ENCODE results near the gene GGACT. TPM values are rescaled to one million over a fixed set of nuclear protein-coding genes. Genes with fewer than 3 reads are reported as not detected.

The GGACT gene
- total RNA-seq, 2 donors from 2014 or later, result 2.7 to 6.6 TPM

GRCh38 chr13:100559886-100560285 lies 28.7 kb downstream of the GGACT start:
- Mint-ChIP-seq H3K4me3 (no peak overlapping the region), H3K27me3 (ENCODE audit: insufficient read depth) (no peaks in the 10 kb centered on the region), H3K36me3 (ENCODE audit: low read depth) (no peaks in the 10 kb centered on the region), H3K9me3 (peaks cover 4% of the 10 kb centered on the region), H3K27ac (no peak overlapping the region), H3K4me1 (no peaks in the 10 kb centered on the region)
- H3K4me1 ChIP-seq (ENCODE audit: control insufficient read depth, insufficient read depth, low read length), result no peaks in the 10 kb centered on the region
- DNase-seq, result peak; percentile 9
- H3K27ac ChIP-seq (ENCODE audit: low read depth, low read length), result no peak overlapping the region
- H3K27me3 ChIP-seq (ENCODE audit: control insufficient read depth, insufficient read depth, low read length, poor library complexity, severe bottlenecking), result no peaks in the 10 kb centered on the region
- TF ChIP-seq CTCF (conservative IDR thresholded peaks at IDR 0.05), result no peak
- no peaks in the 10 kb centered on the region for H3K9me3 ChIP-seq (ENCODE audit: control insufficient read depth, low read length)
- no peak overlapping the region for H3K4me3 ChIP-seq (ENCODE audit: low read length)
- H3K36me3 ChIP-seq (ENCODE audit: control insufficient read depth, insufficient read depth, low read length), result no peaks in the 10 kb centered on the region
- no peak overlapping the region for H3K9ac ChIP-seq (ENCODE audit: extremely low read depth, low read length, poor library complexity, severe bottlenecking)
- WGBS, 2 experiments (ENCODE audit: insufficient coverage in 1 of 2, insufficient read length in 1 of 2), result 94 to 95% methylated on average over 6 to 8 of the region's 8 CpGs

DNA sequence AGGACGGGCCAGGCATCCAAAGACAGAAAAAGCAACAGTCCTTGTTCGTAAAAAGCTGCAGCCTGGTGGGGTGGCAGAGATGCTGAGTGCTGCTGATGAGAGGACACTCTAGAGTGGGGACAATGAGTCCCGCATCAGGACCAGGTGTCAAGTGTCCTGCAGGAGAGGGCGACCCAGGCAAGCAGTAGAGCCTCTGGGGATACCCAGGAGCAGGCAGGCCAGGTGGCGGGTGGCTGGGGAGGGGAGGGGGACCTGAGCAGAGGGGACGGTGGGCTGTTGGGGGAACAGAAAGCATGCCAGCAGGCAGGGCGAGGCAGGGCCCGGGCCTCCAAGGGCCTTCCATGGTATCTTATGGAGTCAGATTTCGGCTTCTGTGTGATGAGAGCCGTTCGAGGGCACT lies 35.8 kb downstream of the GGACT start:
- H3K4me1 Mint-ChIP-seq, result peaks cover 6% of the 10 kb centered on the region
- no peak overlapping the region for H3K4me3 Mint-ChIP-seq
- Histone ChIP-seq H3K4me3 (ENCODE audit: low read length) (no peak overlapping the region), H3K4me1 (ENCODE audit: control insufficient read depth, insufficient read depth, low read length) (peaks cover 6% of the 10 kb centered on the region), H3K9ac (ENCODE audit: extremely low read depth, low read length, poor library complexity, severe bottlenecking) (no peak overlapping the region), H3K27me3 (ENCODE audit: control insufficient read depth, insufficient read depth, low read length, poor library complexity, severe bottlenecking) (no peaks in the 10 kb centered on the region), H3K9me3 (ENCODE audit: control insufficient read depth, low read length) (no peaks in the 10 kb centered on the region), H3K36me3 (ENCODE audit: control insufficient read depth, insufficient read depth, low read length) (no peaks in the 10 kb centered on the region), H3K27ac (ENCODE audit: low read depth, low read length) (no peak overlapping the region)
- 88 to 94% methylated on average over 6 to 11 of the region's 11 CpGs for WGBS, 2 experiments (ENCODE audit: insufficient coverage in 1 of 2, insufficient read length in 1 of 2)
- no peak for DNase-seq
- TF ChIP-seq CTCF (conservative IDR thresholded peaks at IDR 0.05), result no peak
- H3K27me3 Mint-ChIP-seq (ENCODE audit: insufficient read depth), result no peaks in the 10 kb centered on the region
- peaks cover 3% of the 10 kb centered on the region for H3K9me3 Mint-ChIP-seq
- no peak overlapping the region for H3K27ac Mint-ChIP-seq
- no peaks in the 10 kb centered on the region for H3K36me3 Mint-ChIP-seq (ENCODE audit: low read depth)

- peaks cover 6% of the 10 kb centered on the region for H3K4me1 ChIP-seq (ENCODE audit: control insufficient read depth, insufficient read depth, low read length)
- H3K4me3 ChIP-seq (ENCODE audit: low read length), result no peak overlapping the region
- DNase-seq, result peak; percentile 41
- no peak for TF ChIP-seq CTCF (conservative IDR thresholded peaks at IDR 0.05)
- WGBS, 2 experiments (ENCODE audit: insufficient coverage in 1 of 2, insufficient read length in 1 of 2), result 96 to 100% methylated on average over 5 to 9 of the region's 9 CpGs
- no peak overlapping the region for H3K4me3 Mint-ChIP-seq
- H3K4me1 Mint-ChIP-seq, result peaks cover 6% of the 10 kb centered on the region
- H3K9ac ChIP-seq (ENCODE audit: extremely low read depth, low read length, poor library complexity, severe bottlenecking), result no peak overlapping the region
- H3K36me3 Mint-ChIP-seq (ENCODE audit: low read depth), result no peaks in the 10 kb centered on the region
- no peak overlapping the region for H3K27ac ChIP-seq (ENCODE audit: low read depth, low read length)
- H3K27me3 Mint-ChIP-seq (ENCODE audit: insufficient read depth), result no peaks in the 10 kb centered on the region
- no peak overlapping the region for H3K27ac Mint-ChIP-seq
- no peaks in the 10 kb centered on the region for H3K27me3 ChIP-seq (ENCODE audit: control insufficient read depth, insufficient read depth, low read length, poor library complexity, severe bottlenecking)
- H3K9me3 ChIP-seq (ENCODE audit: control insufficient read depth, low read length), result no peaks in the 10 kb centered on the region
- H3K36me3 ChIP-seq (ENCODE audit: control insufficient read depth, insufficient read depth, low read length), result no peaks in the 10 kb centered on the region
- H3K9me3 Mint-ChIP-seq, result no peaks in the 10 kb centered on the region
Measured at GRCh38 chr13:100549316-100549715, 39.3 kb downstream of the GGACT start.

Measured in endodermal cell (in vitro differentiated cells).